HL-60 (cell line): ENCODE results near the gene UGT1A5.

ENCODE experiments used
- DNase-seq, 2 experiments: peaks; one replicate each; pipeline ENCODE4 v3.0.0-alpha.2; 2010 to 2020; ENCODE audit warnings: low read depth in 1 of 2, low spot score in 1 of 2
- H3K27ac ChIP-seq: fragments of 250-450 bp; sonication (Bioruptor Pico); replicated peaks from 2 replicates; pipeline ENCODE4 v1.5.1; 2020; ENCODE audit warnings: mild to moderate bottlenecking, moderate library complexity
- H3K27me3 ChIP-seq: fragments of 250-450 bp; sonication (Bioruptor Pico); 2 replicates; pipeline ENCODE4 v1.5.1; 2021; ENCODE audit warnings: mild to moderate bottlenecking, moderate library complexity; ENCODE audit not compliant: insufficient read depth, poor library complexity, severe bottlenecking
- H3K4me3 ChIP-seq: replicated peaks from 2 replicates; pipeline ENCODE4 v1.5.1; 2011; ENCODE audit warnings: mild to moderate bottlenecking, control low read depth, low read length; ENCODE audit not compliant: insufficient read depth
- GABPA ChIP-seq: IDR thresholded peaks from 2 replicates; pipeline ENCODE4 v1.6.1; 2012; ENCODE audit warnings: low read depth
- POLR2AphosphoS5 ChIP-seq: IDR thresholded peaks from 2 replicates; pipeline ENCODE4 v1.6.1; 2012; ENCODE audit warnings: low read depth
- SPI1 ChIP-seq: IDR thresholded peaks from 2 replicates; pipeline ENCODE4 v1.6.1; 2012; ENCODE audit warnings: low read depth, mild to moderate bottlenecking, borderline replicate concordance
- TF ChIP-seq, protein P1 (sequence below): IDR thresholded peaks from one replicate; pipeline ENCODE4 v1.5.1; 2011; ENCODE audit warnings: low read length, control low read depth, inconsistent platforms; ENCODE audit not compliant: insufficient read depth
- TF ChIP-seq, protein P2 (sequence below): IDR thresholded peaks from 2 replicates; pipeline ENCODE4 v1.6.1; 2012; ENCODE audit warnings: low read depth; ENCODE audit not compliant: insufficient replicate concordance

UGT1A5 gene

DNA sequence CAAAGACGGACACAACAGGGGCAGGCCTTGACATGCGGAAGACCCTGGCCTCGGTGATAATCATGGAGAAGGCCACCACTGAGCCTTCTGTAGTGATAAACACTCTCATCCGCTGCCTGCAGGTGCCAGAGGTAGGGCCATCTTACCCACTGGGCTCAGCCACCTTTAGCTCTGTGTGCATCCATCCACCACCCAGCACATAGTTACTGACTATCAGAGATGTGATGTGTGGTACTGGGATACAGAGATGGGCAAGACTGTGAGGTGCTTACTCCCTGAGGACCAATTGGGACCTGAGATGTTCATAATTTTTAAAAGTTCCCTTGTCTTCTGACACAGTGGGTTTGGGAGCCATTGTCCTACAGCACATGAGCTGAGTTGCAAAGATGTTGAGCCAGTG lies 67.0 kb downstream of the UGT1A5 start:
- Histone ChIP-seq H3K27me3 (no peaks in the 10 kb centered on the region), H3K27ac (no peak overlapping the region), H3K4me3 (no peak overlapping the region)
- TF ChIP-seq, protein P1, sequence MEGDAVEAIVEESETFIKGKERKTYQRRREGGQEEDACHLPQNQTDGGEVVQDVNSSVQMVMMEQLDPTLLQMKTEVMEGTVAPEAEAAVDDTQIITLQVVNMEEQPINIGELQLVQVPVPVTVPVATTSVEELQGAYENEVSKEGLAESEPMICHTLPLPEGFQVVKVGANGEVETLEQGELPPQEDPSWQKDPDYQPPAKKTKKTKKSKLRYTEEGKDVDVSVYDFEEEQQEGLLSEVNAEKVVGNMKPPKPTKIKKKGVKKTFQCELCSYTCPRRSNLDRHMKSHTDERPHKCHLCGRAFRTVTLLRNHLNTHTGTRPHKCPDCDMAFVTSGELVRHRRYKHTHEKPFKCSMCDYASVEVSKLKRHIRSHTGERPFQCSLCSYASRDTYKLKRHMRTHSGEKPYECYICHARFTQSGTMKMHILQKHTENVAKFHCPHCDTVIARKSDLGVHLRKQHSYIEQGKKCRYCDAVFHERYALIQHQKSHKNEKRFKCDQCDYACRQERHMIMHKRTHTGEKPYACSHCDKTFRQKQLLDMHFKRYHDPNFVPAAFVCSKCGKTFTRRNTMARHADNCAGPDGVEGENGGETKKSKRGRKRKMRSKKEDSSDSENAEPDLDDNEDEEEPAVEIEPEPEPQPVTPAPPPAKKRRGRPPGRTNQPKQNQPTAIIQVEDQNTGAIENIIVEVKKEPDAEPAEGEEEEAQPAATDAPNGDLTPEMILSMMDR, result no peak
- TF ChIP-seq, protein P2, sequence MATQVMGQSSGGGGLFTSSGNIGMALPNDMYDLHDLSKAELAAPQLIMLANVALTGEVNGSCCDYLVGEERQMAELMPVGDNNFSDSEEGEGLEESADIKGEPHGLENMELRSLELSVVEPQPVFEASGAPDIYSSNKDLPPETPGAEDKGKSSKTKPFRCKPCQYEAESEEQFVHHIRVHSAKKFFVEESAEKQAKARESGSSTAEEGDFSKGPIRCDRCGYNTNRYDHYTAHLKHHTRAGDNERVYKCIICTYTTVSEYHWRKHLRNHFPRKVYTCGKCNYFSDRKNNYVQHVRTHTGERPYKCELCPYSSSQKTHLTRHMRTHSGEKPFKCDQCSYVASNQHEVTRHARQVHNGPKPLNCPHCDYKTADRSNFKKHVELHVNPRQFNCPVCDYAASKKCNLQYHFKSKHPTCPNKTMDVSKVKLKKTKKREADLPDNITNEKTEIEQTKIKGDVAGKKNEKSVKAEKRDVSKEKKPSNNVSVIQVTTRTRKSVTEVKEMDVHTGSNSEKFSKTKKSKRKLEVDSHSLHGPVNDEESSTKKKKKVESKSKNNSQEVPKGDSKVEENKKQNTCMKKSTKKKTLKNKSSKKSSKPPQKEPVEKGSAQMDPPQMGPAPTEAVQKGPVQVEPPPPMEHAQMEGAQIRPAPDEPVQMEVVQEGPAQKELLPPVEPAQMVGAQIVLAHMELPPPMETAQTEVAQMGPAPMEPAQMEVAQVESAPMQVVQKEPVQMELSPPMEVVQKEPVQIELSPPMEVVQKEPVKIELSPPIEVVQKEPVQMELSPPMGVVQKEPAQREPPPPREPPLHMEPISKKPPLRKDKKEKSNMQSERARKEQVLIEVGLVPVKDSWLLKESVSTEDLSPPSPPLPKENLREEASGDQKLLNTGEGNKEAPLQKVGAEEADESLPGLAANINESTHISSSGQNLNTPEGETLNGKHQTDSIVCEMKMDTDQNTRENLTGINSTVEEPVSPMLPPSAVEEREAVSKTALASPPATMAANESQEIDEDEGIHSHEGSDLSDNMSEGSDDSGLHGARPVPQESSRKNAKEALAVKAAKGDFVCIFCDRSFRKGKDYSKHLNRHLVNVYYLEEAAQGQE, result no peak
- TF ChIP-seq POLR2AphosphoS5 (no peak), GABPA (no peak), SPI1 (no peak)
- no peak for DNase-seq

DNA sequence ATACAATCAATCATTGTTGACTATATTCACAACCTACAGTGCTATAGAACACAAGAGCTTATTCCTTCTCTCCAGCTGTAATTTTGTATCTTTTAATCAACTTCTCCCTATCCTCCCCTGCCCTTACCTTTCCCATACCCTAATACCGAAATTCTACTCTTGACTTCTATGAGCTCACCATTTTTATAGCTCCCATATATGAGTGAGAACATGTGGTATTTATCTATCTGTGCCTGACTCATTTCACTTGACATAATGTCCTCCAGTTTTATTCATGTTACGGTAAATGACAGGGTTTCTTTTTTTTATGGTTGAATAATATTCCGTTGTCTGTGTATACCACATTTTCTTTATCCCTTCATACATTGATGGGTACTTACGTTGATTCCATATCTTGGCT lies 68.1 kb downstream of the UGT1A5 start:
- DNase-seq, result no peak
- Histone ChIP-seq H3K27me3 (no peaks in the 10 kb centered on the region), H3K27ac (no peak overlapping the region), H3K4me3 (no peak overlapping the region)
- TF ChIP-seq, protein P2, result no peak
- TF ChIP-seq SPI1, result no peak
- TF ChIP-seq, protein P1, result no peak
- no peak for TF ChIP-seq GABPA

DNA sequence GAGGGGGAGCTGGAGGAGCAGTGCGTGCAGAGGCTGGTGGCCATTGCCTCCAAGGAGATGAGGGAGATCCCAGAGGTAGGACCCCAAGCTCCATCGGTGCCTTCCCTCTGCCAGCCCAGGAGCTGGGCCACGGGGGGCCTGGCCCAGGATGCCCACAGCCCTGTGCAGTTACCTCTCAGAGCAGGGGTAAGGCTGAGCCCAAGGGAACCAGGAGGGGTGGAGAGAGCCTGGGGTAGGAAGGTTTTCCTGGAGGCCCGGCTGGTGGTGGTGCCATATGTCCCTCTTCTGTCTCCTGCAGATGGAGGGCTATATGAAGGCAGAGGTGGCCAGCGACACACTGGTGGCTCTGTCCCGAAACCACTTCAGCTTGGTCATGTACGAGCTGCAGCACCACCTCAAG lies 76.8 kb downstream of the UGT1A5 start:
- TF ChIP-seq GABPA (no peak), SPI1 (no peak), POLR2AphosphoS5 (no peak)
- TF ChIP-seq, protein P2, result no peak
- TF ChIP-seq, protein P1, result no peak
- H3K4me3 ChIP-seq, result no peak overlapping the region
- DNase-seq, result no peak
- no peaks in the 10 kb centered on the region for H3K27me3 ChIP-seq
- H3K27ac ChIP-seq, result no peak overlapping the region
